Heart left ventricle (tissue), 16 donors: ENCODE measurements around the gene SLC31A2. TPM values are rescaled to one million over a fixed set of nuclear protein-coding genes. Genes with fewer than 3 reads are reported as not detected.
"Not testable (repeated sequence)": the region's sequence is repeated elsewhere in the genome, so short reads cannot be mapped to it uniquely, and the experiment has no call there.

Experiments used
- ATAC-seq, 4 donors: fragments of 200-7000 bp; cut with Tn5 transposase; one replicate each; pipeline ENCODE4 v1.9.1; 2020 to 2022; ENCODE audit warnings: moderate library complexity in 4 of 4, mild to moderate bottlenecking in 3 of 4, moderate number of reproducible peaks in 1 of 4
- DNase-seq, 5 donors: peaks; one replicate each; pipeline ENCODE4 v3.0.0-alpha.2; 2020
- H3K27ac ChIP-seq, 12 donors: fragments of 200-600 bp; sonication (generic) in 4 of 12; one replicate each; pipeline versions ENCODE4 v1.5.0 to v1.8.0; 2016 to 2022; ENCODE audit warnings: mild to moderate bottlenecking in 2 of 12
- H3K27me3 ChIP-seq, 9 donors: fragments of 200-600 bp; sonication (generic) in 2 of 9; one replicate each; pipeline versions ENCODE4 v1.5.1 to v1.8.0; 2016 to 2022; ENCODE audit warnings: mild to moderate bottlenecking in 3 of 9
- H3K36me3 ChIP-seq, 9 donors: fragments of 200-600 bp; sonication (generic) in 2 of 9; one replicate each; pipeline versions ENCODE4 v1.5.0 to v1.8.0; 2018 to 2022; ENCODE audit warnings: mild to moderate bottlenecking in 2 of 9
- H3K4me1 ChIP-seq, 12 donors: fragments of 200-600 bp; sonication (generic) in 4 of 12; one replicate each; pipeline versions ENCODE4 v1.5.0 to v1.8.0; 2016 to 2022; ENCODE audit warnings: mild to moderate bottlenecking in 3 of 12
- H3K4me3 ChIP-seq, 12 donors: fragments of 200-600 bp; sonication (generic) in 4 of 12; one replicate each; pipeline versions ENCODE4 v1.5.0 to v1.8.0; 2017 to 2022; ENCODE audit warnings: mild to moderate bottlenecking in 9 of 12, moderate library complexity in 4 of 12
- H3K9me3 ChIP-seq, 12 donors: fragments of 200-600 bp; sonication (generic) in 4 of 12; one replicate each; pipeline versions ENCODE4 v1.5.0 to v1.8.0; 2016 to 2022; ENCODE audit warnings: mild to moderate bottlenecking in 1 of 12
- POLR2A ChIP-seq, 2 donors: fragments of 450-650 bp; IDR thresholded peaks; one replicate each; pipeline ENCODE4 v1.6.1; 2017; ENCODE audit warnings: antibody characterized with exemption in 2 of 2, mild to moderate bottlenecking in 2 of 2, moderate library complexity in 2 of 2
- WGBS, 4 donors: extraction: QIAGEN DNeasy Blood & Tissue Kit in 2 of 4; methylation state at CpG; one replicate each; pipeline versions ENCODE4 v1.1.5 to v1.1.7; 2013 to 2018; 5-methylcytosine and 5-hydroxymethylcytosine counted together
- intact Hi-C, 10 donors: fragments of 100-400 bp; cut with DNase I; formaldehyde crosslinking; loops; one replicate each; pipeline versions ENCODE4 v1.11.1 to v1.14.2; 2022
- polyA plus RNA-seq, 2 donors: library from polyadenylated mRNA; stranded (reverse); fragments of 200-250 nt; gene quantifications; one replicate each; pipeline ENCODE4 v1.2.3, GENCODE V29; 2013
- total RNA-seq, 9 donors: library from RNA; depleted of rRNA in 2 of 9; stranded (reverse); fragments of >200 nt in 2 of 9; fragmentation: NEBNext Ultra II Directional in 3 of 9; extraction: Animal tissue kit (Norgen Biotek cat#: 25700) in 3 of 9; gene quantifications; one replicate each; pipeline versions ENCODE4 v1.1.0 to v1.2.4, GENCODE V29; 2016 to 2023
- TF ChIP-seq, protein P1 (sequence below), 12 donors: fragments of 200-600 bp; sonication (generic) in 4 of 12; IDR thresholded peaks; one replicate each; pipeline versions ENCODE4 v1.5.0 to v1.8.0; 2018 to 2022; ENCODE audit warnings: antibody characterized with exemption in 12 of 12, mild to moderate bottlenecking in 5 of 12
- donor health status: ischemic (EF 13 %, LVEDD 7.1; RV severe dilation, severe dysfunction).
- donor health status: healthy with polysubstance abuse.
- donor health status: DM: no; HTN: yes; CAD: no.
- donor health status: DM: no; HTN: no; CAD: no.
- donor health status: ischemic (EF 25% LVEDD 6.9; RV normal size, moderate dysfunction).
- donor health status: ischemic (EF 25% LVEDD 5.7; RV mildly dilated, moderate dysfunction).
- donor health status: healthy.
- donor health status: DM: yes; HTN: yes; CAD: no.
- donor health status: ischemic (EF 35%, LVEDD 5.7; RV mildly dilated, moderate dysfunction).
- donor health status: nonischemic (EF 11% LVEDD 7.7; RV severe dilation, severe dysfunction).
- donor health status: DM: yes; HTN: yes; CAD: no.
- donor health status: PGD.
- donor health status: ischemic (EF 29% LVEDD 5.4; RV normal size, mild dysfunction).
- donor health status: nonischemic (EF 23%, LVEDD 6.1; RV moderate dilation, normal function).

Gene SLC31A2
- total and polyA plus RNA-seq, 11 donors, result 5.2 to 26.4 (median 13.8) TPM

DNA sequence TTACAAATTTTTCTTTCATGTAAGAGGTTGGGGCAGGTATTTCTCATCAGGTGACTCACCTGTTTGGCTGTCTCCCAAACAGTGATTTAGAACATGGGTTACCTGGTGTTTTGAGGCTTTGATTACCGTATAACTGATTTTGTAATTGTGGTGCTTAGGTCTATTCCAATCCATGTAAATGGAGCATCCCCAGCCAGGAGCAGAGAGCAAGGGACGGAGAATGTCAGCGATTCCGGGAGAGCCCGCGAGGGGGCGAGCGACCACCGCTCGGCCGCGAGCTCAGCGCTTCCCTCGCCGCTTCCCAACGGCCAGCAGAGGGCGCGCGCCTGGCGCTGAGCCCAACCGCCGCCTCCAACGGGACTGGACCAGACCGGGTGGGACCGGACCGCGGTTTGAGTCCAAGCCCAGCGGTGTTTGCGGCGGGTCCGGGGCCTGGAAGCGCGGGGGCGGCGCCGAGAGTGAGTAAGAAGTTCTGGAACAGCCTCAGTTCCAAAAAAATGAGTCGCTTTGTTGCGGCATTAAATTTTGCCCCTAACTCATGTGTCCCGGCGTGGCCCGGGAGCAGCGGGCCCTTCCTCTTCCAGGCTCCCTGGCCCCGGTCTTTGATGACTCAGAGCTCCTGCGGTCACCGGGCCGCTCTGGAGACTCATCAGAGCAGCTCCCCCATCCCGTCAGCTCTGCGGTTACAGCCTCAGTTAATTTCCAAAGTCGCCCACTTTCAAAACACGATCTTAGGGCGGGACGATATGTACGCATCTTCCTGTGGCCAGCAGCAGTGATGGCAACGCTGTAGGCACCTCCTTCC is 37.9 kb upstream of the SLC31A2 start:
- TF ChIP-seq, protein P1, sequence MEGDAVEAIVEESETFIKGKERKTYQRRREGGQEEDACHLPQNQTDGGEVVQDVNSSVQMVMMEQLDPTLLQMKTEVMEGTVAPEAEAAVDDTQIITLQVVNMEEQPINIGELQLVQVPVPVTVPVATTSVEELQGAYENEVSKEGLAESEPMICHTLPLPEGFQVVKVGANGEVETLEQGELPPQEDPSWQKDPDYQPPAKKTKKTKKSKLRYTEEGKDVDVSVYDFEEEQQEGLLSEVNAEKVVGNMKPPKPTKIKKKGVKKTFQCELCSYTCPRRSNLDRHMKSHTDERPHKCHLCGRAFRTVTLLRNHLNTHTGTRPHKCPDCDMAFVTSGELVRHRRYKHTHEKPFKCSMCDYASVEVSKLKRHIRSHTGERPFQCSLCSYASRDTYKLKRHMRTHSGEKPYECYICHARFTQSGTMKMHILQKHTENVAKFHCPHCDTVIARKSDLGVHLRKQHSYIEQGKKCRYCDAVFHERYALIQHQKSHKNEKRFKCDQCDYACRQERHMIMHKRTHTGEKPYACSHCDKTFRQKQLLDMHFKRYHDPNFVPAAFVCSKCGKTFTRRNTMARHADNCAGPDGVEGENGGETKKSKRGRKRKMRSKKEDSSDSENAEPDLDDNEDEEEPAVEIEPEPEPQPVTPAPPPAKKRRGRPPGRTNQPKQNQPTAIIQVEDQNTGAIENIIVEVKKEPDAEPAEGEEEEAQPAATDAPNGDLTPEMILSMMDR (IDR thresholded peaks at IDR 0.05), result peak in 9 of 12 donors; percentile 16 to 58 (median 38)
- not testable (repeated sequence) for H3K36me3 ChIP-seq, H3K27me3 ChIP-seq, H3K9me3 ChIP-seq, DNase-seq, H3K27ac ChIP-seq, H3K4me3 ChIP-seq
- 0 to 3% (median 1%) methylated on average over 2 to 10 of the region's 54 CpGs for WGBS, 4 donors
- intact Hi-C loops, result loop anchor here in 7 of 10 donors (5.0 kb wide), 2 partner anchors 186 to 191 kb away; no protein-coding TSS in a partner anchor
- peak; percentile 56 to 83 (median 82) for ATAC-seq
- H3K4me1 ChIP-seq, result peaks cover 0 to 12% (median 0%) of the 10 kb centered on the region in 12 donors

DNA sequence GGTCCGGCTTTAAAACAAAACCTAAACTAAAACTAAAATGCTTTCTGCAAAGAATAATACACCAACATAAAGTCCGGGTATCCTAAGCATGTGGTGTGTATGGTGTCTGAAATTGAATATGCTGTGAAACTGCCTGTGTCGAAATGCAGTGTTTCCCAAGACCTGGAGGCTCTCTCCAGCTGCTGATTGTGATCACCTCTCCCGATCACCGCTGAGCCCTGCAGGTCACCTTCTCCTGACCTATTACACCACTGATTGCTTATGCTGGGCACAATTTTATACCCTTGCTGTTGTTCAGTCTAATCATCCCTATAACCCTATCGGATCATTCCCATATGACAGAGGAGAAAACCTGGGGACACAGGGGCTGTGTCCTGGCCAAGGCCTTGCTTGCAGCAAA is 32.0 kb upstream of the SLC31A2 start:
- H3K27ac ChIP-seq, H3K9me3 ChIP-seq, H3K4me1 ChIP-seq, H3K36me3 ChIP-seq, DNase-seq, ATAC-seq, intact Hi-C loops, H3K27me3 ChIP-seq, H3K4me3 ChIP-seq: not testable (repeated sequence)
- WGBS, 4 donors, result no CpG with 5 or more reads among the region's 6 CpGs

DNA sequence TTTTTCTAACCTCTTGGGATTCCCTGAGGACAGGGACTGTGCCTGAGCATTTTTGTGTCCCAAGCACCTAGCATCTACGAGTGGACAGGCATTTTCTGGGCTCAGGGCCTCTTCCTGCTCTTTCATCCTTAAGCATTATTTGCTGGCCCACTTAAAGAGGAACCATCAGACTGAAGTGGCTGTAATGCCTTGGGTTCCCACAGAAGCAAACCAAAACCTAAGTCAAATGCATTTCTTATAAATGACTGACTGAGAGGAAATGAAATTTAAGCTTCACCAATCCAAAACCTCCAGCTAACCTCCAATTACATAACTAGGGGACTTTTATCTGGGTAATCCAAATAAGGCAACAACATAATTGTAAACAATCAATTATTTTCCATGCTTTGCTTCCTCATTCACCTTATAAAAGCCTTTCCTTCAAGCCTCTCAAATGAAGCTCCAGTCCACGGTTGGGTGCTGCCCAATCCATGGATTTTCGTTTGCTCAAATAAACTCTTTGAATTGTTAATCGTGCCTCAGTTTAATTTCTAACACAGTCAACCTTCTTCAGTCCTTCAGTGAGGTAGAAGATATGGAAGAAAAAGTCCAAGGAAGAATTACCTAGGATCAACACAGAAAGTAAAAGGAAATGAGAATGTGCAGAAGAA is 25.3 kb upstream of the SLC31A2 start:
- Histone ChIP-seq H3K9me3 (no peaks in the 10 kb centered on the region), H3K36me3 (no peaks in the 10 kb centered on the region), H3K27me3 (peaks cover 0 to 21% (median 0%) of the 10 kb centered on the region in 9 donors), H3K27ac (peak overlapping the region in 1 of 12 donors; percentile 72), H3K4me1 (peaks cover 0 to 7% (median 0%) of the 10 kb centered on the region in 12 donors), H3K4me3 (no peak overlapping the region)
- no peak for ATAC-seq
- no peak for DNase-seq
- TF ChIP-seq, protein P1 (IDR thresholded peaks at IDR 0.05), result no peak
- no peak for TF ChIP-seq POLR2A (IDR thresholded peaks at IDR 0.05)
- whole genome bisulfite sequencing, 4 donors, result 72 to 82% (median 80%) methylated on average over 4 of the region's 4 CpGs
- intact Hi-C loops, result no loop called here

DNA sequence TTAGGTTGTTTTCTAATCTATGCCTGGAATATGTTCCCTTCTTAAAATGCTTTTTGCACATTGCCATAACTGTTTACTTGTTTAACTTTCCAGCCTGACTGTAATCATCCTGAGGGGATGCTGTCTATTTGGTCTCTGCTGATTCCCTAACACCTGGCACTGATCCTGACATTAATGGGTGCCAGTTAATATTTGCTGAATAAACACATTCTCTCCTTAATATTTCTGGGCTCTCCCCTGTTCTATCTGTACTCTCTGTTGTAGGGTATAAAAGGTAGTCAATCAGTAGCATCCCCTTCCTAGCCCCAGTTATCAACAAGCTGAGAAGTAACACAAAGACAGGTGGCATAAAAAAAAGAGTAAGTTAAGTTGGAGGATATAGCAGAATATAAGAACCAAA is 21.3 kb upstream of the SLC31A2 start:
- no peak for DNase-seq
- intact Hi-C loops, result no loop called here
- no peaks in the 10 kb centered on the region for H3K36me3 ChIP-seq
- TF ChIP-seq, protein P1 (IDR thresholded peaks at IDR 0.05), result no peak
- no peak for TF ChIP-seq POLR2A (IDR thresholded peaks at IDR 0.05)
- peaks cover 0 to 26% (median 0%) of the 10 kb centered on the region in 12 donors for H3K4me1 ChIP-seq
- no peaks in the 10 kb centered on the region for H3K9me3 ChIP-seq
- no peak for ATAC-seq
- H3K27ac ChIP-seq, result peak overlapping the region in 1 of 12 donors; percentile 47
- peaks cover 0 to 24% (median 0%) of the 10 kb centered on the region in 9 donors for H3K27me3 ChIP-seq
- H3K4me3 ChIP-seq, result no peak overlapping the region
